Adrenal gland (tissue), 12 donors: ENCODE data around the gene ADRA1B. TPM values are rescaled to one million over a fixed set of nuclear protein-coding genes. Genes with fewer than 3 reads are reported as not detected.
A peak's percentile ranks its signal among the peaks of the same experiment; 100 is the strongest.

ENCODE experiments used
- DNase-seq, 7 donors: peaks; one replicate each; pipeline ENCODE4 v3.0.0-alpha.2; 2019 to 2020
- H3K27ac ChIP-seq, 5 donors: fragments of 200-600 bp; sonication (generic) in 4 of 5; 1 replicate in 3 of 5; 2 replicates in 2 of 5; pipeline versions ENCODE4 v1.5.1 to v1.8.0; 2016 to 2020; ENCODE audit warnings: mild to moderate bottlenecking in 1 of 5
- H3K27me3 ChIP-seq: fragments of 200-600 bp; 2 replicates; pipeline ENCODE4 v1.8.0; 2021
- H3K36me3 ChIP-seq, 2 donors: fragments of 200-600 bp; replicated peaks in 1 of 2; 1 replicate in 1 of 2; 2 replicates in 1 of 2; pipeline versions ENCODE4 v1.5.1 to v1.8.0; 2018 to 2022
- H3K4me1 ChIP-seq, 2 donors: fragments of 200-600 bp; replicated peaks in 1 of 2; 1 replicate in 1 of 2; 2 replicates in 1 of 2; pipeline versions ENCODE4 v1.5.1 to v1.8.0; 2018 to 2021
- H3K4me3 ChIP-seq, 4 donors: fragments of 200-600 bp; sonication (generic) in 3 of 4; one replicate each; pipeline ENCODE4 v1.5.1; 2016 to 2018
- H3K9me3 ChIP-seq, 3 donors: fragments of 200-600 bp; sonication (generic) in 1 of 3; replicated peaks in 1 of 3; 1 replicate in 2 of 3; 2 replicates in 1 of 3; pipeline versions ENCODE4 v1.5.1 to v1.8.0; 2016 to 2021
- POLR2A ChIP-seq, 2 donors: fragments of 450-650 bp; IDR thresholded peaks; one replicate each; pipeline ENCODE4 v1.6.1; 2017; ENCODE audit warnings: antibody characterized with exemption in 2 of 2, mild to moderate bottlenecking in 2 of 2, moderate library complexity in 1 of 2
- WGBS, 4 donors: extraction: QIAGEN DNeasy Blood & Tissue Kit in 2 of 4; methylation state at CpG; one replicate each; pipeline versions ENCODE4 v1.1.5 to v1.1.7; 2013 to 2017; 5-methylcytosine and 5-hydroxymethylcytosine counted together
- intact Hi-C, 2 donors: fragments of 100-400 bp; cut with DNase I; formaldehyde crosslinking; loops; one replicate each; pipeline versions ENCODE4 v1.14.1 to v1.15.0; 2022 to 2023
- polyA plus RNA-seq, 3 donors: library from polyadenylated mRNA; stranded (reverse); fragments of 200-250 nt in 2 of 3; fragments of 350-450 nt in 1 of 3; fragmentation: Illumina TruSeq in 1 of 3; extraction: RNeasy Lipid Tissue Mini Kit (QIAGEN cat#74804) in 1 of 3; gene quantifications; one replicate each; pipeline ENCODE4 v1.2.3, GENCODE V29; 2013 to 2014
- small RNA-seq, 2 donors: library from RNA; depleted of rRNA; stranded (forward); fragments of <200 nt; gene quantifications; one replicate each; pipeline ENCODE3, GENCODE V24; 2016
- total RNA-seq, 9 donors: library from RNA; depleted of rRNA in 4 of 9; stranded (reverse); fragments of >200 nt in 4 of 9; fragments of 120-200 nt in 1 of 9; fragmentation: NEBNext Ultra II Directional in 1 of 9; extraction: Animal tissue kit (Norgen Biotek cat#: 25700) in 1 of 9; gene quantifications; one replicate each; pipeline versions ENCODE4 v1.1.0 to v1.2.4, GENCODE V29; 2013 to 2023
- TF ChIP-seq, protein P1 (sequence below), 6 experiments: fragments of 450-650 bp in 4 of 6; fragments of 200-600 bp in 2 of 6; sonication (generic) in 1 of 6; IDR thresholded peaks; 1 replicate in 5 of 6; 2 replicates in 1 of 6; pipeline versions ENCODE4 v1.5.1 to v1.8.0; 2016 to 2021; ENCODE audit warnings: antibody characterized with exemption in 6 of 6, mild to moderate bottlenecking in 2 of 6, moderate library complexity in 1 of 6
- donor health status: healthy with polysubstance abuse.
- donor health status: Bipolar disorder and iron deficiency.
- donor health status: DM: yes; HTN: yes; CAD: no.
- donor health status: DM: no; HTN: no; CAD: no.
- donor health status: DM: no; HTN: no; CAD: no.
- donor health status: DM: yes; HTN: yes; CAD: no.

ADRA1B gene
- total and polyA plus RNA-seq, 12 donors = 0.67 to 12.1 (median 4.2) TPM; not detected in 1

- Histone ChIP-seq H3K4me3 (no peak overlapping the region), H3K9me3 (no peaks in the 10 kb centered on the region), H3K27ac (no peak overlapping the region), H3K4me1 (peaks cover 0 to 16% of the 10 kb centered on the region in 2 donors), H3K27me3 (no peaks in the 10 kb centered on the region), H3K36me3 (peaks cover 0 to 4% of the 10 kb centered on the region in 2 donors)
- TF ChIP-seq, protein P1, sequence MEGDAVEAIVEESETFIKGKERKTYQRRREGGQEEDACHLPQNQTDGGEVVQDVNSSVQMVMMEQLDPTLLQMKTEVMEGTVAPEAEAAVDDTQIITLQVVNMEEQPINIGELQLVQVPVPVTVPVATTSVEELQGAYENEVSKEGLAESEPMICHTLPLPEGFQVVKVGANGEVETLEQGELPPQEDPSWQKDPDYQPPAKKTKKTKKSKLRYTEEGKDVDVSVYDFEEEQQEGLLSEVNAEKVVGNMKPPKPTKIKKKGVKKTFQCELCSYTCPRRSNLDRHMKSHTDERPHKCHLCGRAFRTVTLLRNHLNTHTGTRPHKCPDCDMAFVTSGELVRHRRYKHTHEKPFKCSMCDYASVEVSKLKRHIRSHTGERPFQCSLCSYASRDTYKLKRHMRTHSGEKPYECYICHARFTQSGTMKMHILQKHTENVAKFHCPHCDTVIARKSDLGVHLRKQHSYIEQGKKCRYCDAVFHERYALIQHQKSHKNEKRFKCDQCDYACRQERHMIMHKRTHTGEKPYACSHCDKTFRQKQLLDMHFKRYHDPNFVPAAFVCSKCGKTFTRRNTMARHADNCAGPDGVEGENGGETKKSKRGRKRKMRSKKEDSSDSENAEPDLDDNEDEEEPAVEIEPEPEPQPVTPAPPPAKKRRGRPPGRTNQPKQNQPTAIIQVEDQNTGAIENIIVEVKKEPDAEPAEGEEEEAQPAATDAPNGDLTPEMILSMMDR (IDR thresholded peaks at IDR 0.05) = no peak
- TF ChIP-seq POLR2A (IDR thresholded peaks at IDR 0.05) = no peak
- intact Hi-C loops = loop anchor here (5.0 to 10.0 kb wide), 3 partner anchors 174 to 366 kb away; no protein-coding TSS in a partner anchor
- DNase-seq = no peak
- WGBS, 4 donors = 67 to 71% (median 70%) methylated on average over 4 of the region's 4 CpGs
Measured at GRCh38 chr5:160020964-160021363, 104.7 kb downstream of the ADRA1B start.

DNA sequence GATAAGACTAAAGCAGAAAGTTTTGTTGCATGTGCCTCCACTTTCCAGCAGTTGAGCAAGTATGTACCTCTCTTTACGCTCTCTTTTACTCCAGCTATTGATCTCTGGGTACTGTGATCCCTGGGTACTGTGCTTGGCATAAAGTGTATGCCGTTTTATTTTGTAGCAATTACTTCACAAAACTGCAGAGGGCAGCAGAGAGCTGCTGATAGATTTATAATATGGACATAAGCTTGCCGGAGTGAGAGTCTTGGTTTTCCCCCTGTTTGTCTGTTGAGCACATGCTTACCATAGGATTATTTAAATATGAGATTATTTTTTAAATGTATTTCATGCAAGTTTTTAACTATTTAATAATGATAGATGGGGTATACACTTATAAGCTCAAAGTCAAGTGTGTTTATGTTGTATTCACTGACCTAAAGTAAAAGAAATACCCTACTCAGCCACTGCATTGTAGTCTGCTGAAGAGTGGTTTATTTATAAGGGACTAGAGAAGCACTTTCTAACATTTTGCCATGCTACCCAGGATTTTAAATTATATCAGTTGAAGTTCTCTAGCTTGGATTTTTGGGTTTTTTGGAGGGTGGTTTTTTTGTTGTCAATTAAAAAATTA lies 105.7 kb downstream of the ADRA1B start:
- H3K9me3 ChIP-seq = no peaks in the 10 kb centered on the region

More for the DNA sequence above, 105.7 kb downstream of the ADRA1B start:
- peaks cover 0 to 16% of the 10 kb centered on the region in 2 donors for H3K4me1 ChIP-seq
- TF ChIP-seq, protein P1 (IDR thresholded peaks at IDR 0.05) = peak; percentile 67 to 87 (median 84)
- no peak for TF ChIP-seq POLR2A (IDR thresholded peaks at IDR 0.05)
- no peaks in the 10 kb centered on the region for H3K27me3 ChIP-seq
- intact Hi-C loops = loop anchor here (5.0 to 10.0 kb wide), 3 partner anchors 173 to 365 kb away; no protein-coding TSS in a partner anchor
- 8 to 14% (median 10%) methylated on average over 3 of the region's 3 CpGs for WGBS, 4 donors
- no peak overlapping the region for H3K27ac ChIP-seq
- peaks cover 0 to 4% of the 10 kb centered on the region in 2 donors for H3K36me3 ChIP-seq
- DNase-seq = peak; percentile 41 to 75 (median 56)
- no peak overlapping the region for H3K4me3 ChIP-seq

Small RNAs within 50 kb of the gene (small RNA-seq; reads per million reads assigned to genes)
- gene RF00019 = 0 reads per million in 2 donors

Other genes with a start within 250 kb of the ADRA1B start
- 10 to 100 TPM; 34.4 to 91.6 (median 48.0) TPM for gene TTC1, start 92.7 kb downstream of the ADRA1B start, total RNA-seq
- 100 to 1,000 TPM in 1 of 3 donors, 10 to 100 TPM in 2; 32.7 to 131 (median 34.5) TPM for gene TTC1, start 92.7 kb downstream of the ADRA1B start, polyA plus RNA-seq
- 10 to 100 TPM; 16.9 to 32.9 (median 23.3) TPM for gene PWWP2A, start 203.0 kb downstream of the ADRA1B start, total RNA-seq
- 10 to 100 TPM in 2 of 3 donors, 1 to 10 TPM in 1; 7.0 to 30.0 (median 13.5) TPM for gene PWWP2A, start 203.0 kb downstream of the ADRA1B start, polyA plus RNA-seq